GM10266 (cell line): Measurements from ENCODE around the gene MLEC.

ENCODE experiments used
- DNase-seq: peaks from one replicate; pipeline ENCODE4 v3.0.0; 2012; ENCODE audit errors: extremely low spot score
- TF ChIP-seq, protein P1 (sequence below): IDR thresholded peaks from 2 replicates; pipeline ENCODE4 v1.5.1; 2012; ENCODE audit warnings: mild to moderate bottlenecking, low read depth; ENCODE audit not compliant: control insufficient read depth, insufficient read depth; ENCODE audit errors: missing control alignments

Gene MLEC

DNA sequence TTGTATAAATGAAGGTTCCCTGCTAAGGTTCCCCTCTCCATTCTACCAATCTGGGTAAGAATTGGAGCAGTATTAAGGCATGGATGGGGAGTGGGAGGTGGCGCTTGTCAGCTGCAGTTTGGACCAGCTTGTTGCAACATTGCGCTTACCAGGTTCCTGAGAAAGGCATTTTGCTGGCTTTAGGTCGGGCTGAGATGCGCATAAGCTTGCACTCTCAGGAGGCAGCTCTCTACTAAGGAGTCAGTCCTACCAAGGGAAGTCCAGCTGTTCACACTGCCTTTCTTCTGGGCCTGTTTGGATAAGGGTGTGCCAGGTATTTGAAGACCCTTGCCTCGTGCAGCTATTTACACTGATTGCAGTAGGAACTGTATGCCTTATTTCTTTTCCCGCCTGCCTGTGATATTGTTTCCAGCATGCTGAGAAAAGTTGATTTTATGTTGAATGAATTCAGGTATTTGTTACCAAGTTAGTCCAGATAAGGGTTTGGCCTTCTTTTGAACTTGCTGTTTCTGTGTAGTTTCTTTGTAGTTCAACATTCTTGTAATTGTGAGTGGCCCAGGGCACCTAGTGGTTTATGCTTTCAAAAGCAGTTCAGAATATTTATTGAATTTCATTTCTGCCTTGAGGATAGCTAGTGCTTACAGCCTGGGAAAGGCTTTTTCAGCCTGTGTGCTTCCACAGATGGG is 2.6 kb downstream of the MLEC start:
- no peak for DNase-seq
- TF ChIP-seq, protein P1, sequence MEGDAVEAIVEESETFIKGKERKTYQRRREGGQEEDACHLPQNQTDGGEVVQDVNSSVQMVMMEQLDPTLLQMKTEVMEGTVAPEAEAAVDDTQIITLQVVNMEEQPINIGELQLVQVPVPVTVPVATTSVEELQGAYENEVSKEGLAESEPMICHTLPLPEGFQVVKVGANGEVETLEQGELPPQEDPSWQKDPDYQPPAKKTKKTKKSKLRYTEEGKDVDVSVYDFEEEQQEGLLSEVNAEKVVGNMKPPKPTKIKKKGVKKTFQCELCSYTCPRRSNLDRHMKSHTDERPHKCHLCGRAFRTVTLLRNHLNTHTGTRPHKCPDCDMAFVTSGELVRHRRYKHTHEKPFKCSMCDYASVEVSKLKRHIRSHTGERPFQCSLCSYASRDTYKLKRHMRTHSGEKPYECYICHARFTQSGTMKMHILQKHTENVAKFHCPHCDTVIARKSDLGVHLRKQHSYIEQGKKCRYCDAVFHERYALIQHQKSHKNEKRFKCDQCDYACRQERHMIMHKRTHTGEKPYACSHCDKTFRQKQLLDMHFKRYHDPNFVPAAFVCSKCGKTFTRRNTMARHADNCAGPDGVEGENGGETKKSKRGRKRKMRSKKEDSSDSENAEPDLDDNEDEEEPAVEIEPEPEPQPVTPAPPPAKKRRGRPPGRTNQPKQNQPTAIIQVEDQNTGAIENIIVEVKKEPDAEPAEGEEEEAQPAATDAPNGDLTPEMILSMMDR = no peak

DNA sequence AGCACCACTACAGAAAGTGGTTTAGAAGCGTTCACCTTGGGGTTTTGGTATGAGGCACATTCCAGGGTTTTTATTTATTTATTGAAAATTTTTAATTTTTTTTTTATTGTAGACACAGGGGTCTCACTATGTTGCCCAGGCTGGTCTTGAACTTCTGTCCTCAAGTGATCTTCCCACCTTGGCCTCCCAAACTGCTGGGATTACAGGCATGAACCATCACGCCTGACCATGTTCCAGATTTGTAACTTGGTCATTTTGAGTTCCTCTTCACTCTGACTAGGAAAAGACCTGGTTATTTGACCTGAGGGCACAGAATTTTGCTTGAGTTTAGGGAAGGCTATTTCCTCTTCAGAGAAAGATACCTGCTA is 3.1 kb downstream of the MLEC start:
- TF ChIP-seq, protein P1 = no peak
- DNase-seq = no peak

- TF ChIP-seq, protein P1 = no peak
- no peak for DNase-seq
These were observed 4.0 kb downstream of the MLEC start for GRCh38 chr12:120690978-120691377.

DNA sequence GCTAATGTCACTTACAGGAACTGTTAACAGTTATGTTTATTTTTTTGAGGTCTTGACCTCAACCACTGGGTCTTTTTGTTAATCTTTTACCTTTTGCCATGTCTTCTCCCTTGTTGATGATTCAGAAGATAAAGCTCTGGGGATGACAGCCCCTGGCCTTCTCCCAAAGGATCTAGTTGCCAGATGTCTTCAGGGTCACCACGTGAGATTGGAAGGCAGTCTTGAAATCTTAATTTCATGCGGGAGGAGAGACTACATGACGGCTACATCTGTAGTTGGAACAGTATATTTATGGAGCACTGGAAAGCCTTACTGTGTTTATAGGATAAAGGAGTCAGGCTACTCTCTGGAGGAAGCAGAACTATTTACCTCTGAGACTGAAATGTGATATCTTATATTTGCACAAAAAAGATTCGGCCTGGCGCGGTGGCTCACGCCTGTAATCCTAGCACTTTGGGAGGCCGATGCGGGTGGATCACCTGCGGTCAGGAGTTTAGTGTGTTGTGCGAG is 5.6 kb downstream of the MLEC start:
- TF ChIP-seq, protein P1 = no peak
- DNase-seq = no peak

GRCh38 chr12:120693848-120694247 is 6.9 kb downstream of the MLEC start:
- TF ChIP-seq, protein P1 = no peak
- DNase-seq = no peak

DNA sequence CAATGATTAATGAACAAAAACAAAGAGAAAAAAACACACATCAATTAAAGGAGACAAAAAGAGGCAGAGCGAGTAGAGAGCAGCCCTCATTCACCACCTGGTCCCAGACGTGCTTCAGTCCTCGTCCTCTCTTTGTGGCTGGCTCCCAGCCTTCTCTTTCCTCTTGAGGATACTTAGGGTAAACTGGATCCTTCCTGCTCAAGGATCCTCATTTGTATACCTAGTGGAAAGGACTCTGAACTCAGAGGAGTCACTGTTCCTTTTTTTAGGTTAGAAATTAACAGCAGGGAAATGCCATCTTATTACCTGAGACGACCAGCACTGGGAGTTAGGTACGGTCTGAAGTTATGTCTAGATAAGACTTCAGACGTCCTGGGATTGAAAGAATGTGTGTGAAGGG is 9.7 kb downstream of the MLEC start:
- TF ChIP-seq, protein P1 = no peak
- no peak for DNase-seq

GRCh38 chr12:120697344-120697743 is 10.4 kb downstream of the MLEC start:
- TF ChIP-seq, protein P1 = no peak

More at GRCh38 chr12:120697344-120697743, 10.4 kb downstream of the MLEC start:
- DNase-seq = no peak
